ENCODE results near the gene ENOPH1. TPM values are rescaled to one million over a fixed set of nuclear protein-coding genes. Genes with fewer than 3 reads are reported as not detected.
A peak's percentile ranks its signal among the peaks of the same experiment; 100 is the strongest.

Gene ENOPH1
- total and polyA plus RNA-seq, 2 of the 13 experiments (the other 11 are each of a cell fraction or from before 2014, with no cell fraction given): 15.5 to 64.3 TPM

GRCh38 chr4:82430193-82430963 is at the start of gene ENOPH1, which contains the start of gene HNRNPDL (continued):
- TF ChIP-seq MATR3 (CRISPR knock-in tag; IDR thresholded peaks at IDR 0.05) (no peak), TBX3 (IDR thresholded peaks at IDR 0.05; ENCODE audit: borderline replicate concordance) (0 out of 2 replicates have a peak, but pooled peaks have one; percentile 34), ZNF225 (CRISPR knock-in tag; IDR thresholded peaks at IDR 0.05) (no peak), DNMT3B (CRISPR knock-in tag; conservative IDR thresholded peaks at IDR 0.05) (peak; percentile 74; the same call in 1 of the 2 replicates), BCL3 (CRISPR knock-in tag; IDR thresholded peaks at IDR 0.05) (peak; percentile 74; the same call in 1 of the 2 replicates), SKI (IDR thresholded peaks at IDR 0.05; ENCODE audit: partially characterized antibody) (peak; percentile 55), POLR2AphosphoS5 (IDR thresholded peaks at IDR 0.05; ENCODE audit: low read depth, low read length) (peak; percentile 60; the same call in 1 of the 2 replicates), ZNF747 (CRISPR knock-in tag; IDR thresholded peaks at IDR 0.05; ENCODE audit: borderline replicate concordance) (peak; percentile 24; the same call in 1 of the 2 replicates), ZNF18 (CRISPR knock-in tag; IDR thresholded peaks at IDR 0.05; ENCODE audit: insufficient replicate concordance) (no peak), HDAC6 (IDR thresholded peaks at IDR 0.05; ENCODE audit: low read depth, low read length) (no peak), TOE1 (CRISPR knock-in tag; IDR thresholded peaks at IDR 0.05) (no peak; the same call in 1 of the 2 replicates), KAT7 (CRISPR knock-in tag; IDR thresholded peaks at IDR 0.05; ENCODE audit: borderline replicate concordance) (peak; percentile 24), FLYWCH1 (CRISPR knock-in tag; IDR thresholded peaks at IDR 0.05) (peak; percentile 85; the same call in 1 of the 2 replicates), THYN1 (CRISPR knock-in tag; IDR thresholded peaks at IDR 0.05; ENCODE audit: borderline replicate concordance, low read depth) (no peak), FOSL1 (CRISPR knock-in tag; IDR thresholded peaks at IDR 0.05; ENCODE audit: borderline replicate concordance) (no peak), ATRX (CRISPR knock-in tag; IDR thresholded peaks at IDR 0.05; ENCODE audit: borderline replicate concordance) (no peak), TCF12 (IDR thresholded peaks at IDR 0.05) (no peak), TCF12 (CRISPR knock-in tag; IDR thresholded peaks at IDR 0.05) (no peak), ETV5 (CRISPR knock-in tag; IDR thresholded peaks at IDR 0.05; ENCODE audit: borderline replicate concordance) (peak; percentile 56), FOXK1 (CRISPR knock-in tag; IDR thresholded peaks at IDR 0.05; ENCODE audit: borderline replicate concordance, low read depth) (peak; percentile 73; the same call in 1 of the 2 replicates), ARNT (IDR thresholded peaks at IDR 0.05) (no peak), ZNF556 (CRISPR knock-in tag; IDR thresholded peaks at IDR 0.05; ENCODE audit: borderline replicate concordance) (peak; percentile 20; the same call in 1 of the 2 replicates), MYPOP (CRISPR knock-in tag; IDR thresholded peaks at IDR 0.05) (peak; percentile 95), MED13 (CRISPR knock-in tag; IDR thresholded peaks at IDR 0.05) (peak; percentile 73; the same call in 1 of the 2 replicates), RFX1 (IDR thresholded peaks at IDR 0.05) (no peak), RBM39 (IDR thresholded peaks at IDR 0.05; ENCODE audit: low read depth, low read length, poor library complexity, severe bottlenecking) (no peak)
- TF ChIP-seq, protein P1, sequence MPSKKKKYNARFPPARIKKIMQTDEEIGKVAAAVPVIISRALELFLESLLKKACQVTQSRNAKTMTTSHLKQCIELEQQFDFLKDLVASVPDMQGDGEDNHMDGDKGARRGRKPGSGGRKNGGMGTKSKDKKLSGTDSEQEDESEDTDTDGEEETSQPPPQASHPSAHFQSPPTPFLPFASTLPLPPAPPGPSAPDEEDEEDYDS (CRISPR knock-in tag; IDR thresholded peaks at IDR 0.05): peak; percentile 91
